Ovary (tissue), 9 donors: Measurements from ENCODE around the gene PYGB. TPM values are rescaled to one million over a fixed set of nuclear protein-coding genes. Genes with fewer than 3 reads are reported as not detected.

ENCODE experiments used
- DNase-seq, 5 donors: peaks; one replicate each; pipeline ENCODE4 v3.0.0-alpha.2; 2019 to 2020
- H3K27ac ChIP-seq, 2 donors: fragments of 200-600 bp; one replicate each; pipeline versions ENCODE4 v1.5.1 to v1.8.0; 2019 to 2022
- H3K27me3 ChIP-seq: fragments of 200-600 bp; one replicate; pipeline ENCODE4 v1.8.0; 2022
- H3K36me3 ChIP-seq: fragments of 200-600 bp; sonication (generic); one replicate; pipeline ENCODE4 v1.5.1; 2019
- H3K4me1 ChIP-seq: one replicate; pipeline ENCODE4 v1.8.1; 2013; ENCODE audit warnings: mild to moderate bottlenecking, moderate library complexity; ENCODE audit not compliant: insufficient read depth
- H3K4me3 ChIP-seq: fragments of 200-600 bp; sonication (generic); one replicate; pipeline ENCODE4 v1.5.1; 2017
- H3K9me3 ChIP-seq, 2 donors: fragments of 200-600 bp in 1 of 2; sonication (generic) in 1 of 2; one replicate each; pipeline versions ENCODE4 v1.5.1 to v1.8.1; 2013 to 2019; ENCODE audit warnings: mild to moderate bottlenecking in 1 of 2, moderate library complexity in 1 of 2
- CTCF ChIP-seq, 3 donors: fragments of 450-650 bp in 2 of 3; fragments of 200-600 bp in 1 of 3; IDR thresholded peaks; one replicate each; pipeline versions ENCODE4 v1.5.1 to v1.8.0; 2016 to 2022; ENCODE audit warnings: antibody characterized with exemption in 3 of 3, mild to moderate bottlenecking in 1 of 3
- EP300 ChIP-seq: sonication (generic); formaldehyde crosslinking; IDR thresholded peaks from one replicate; pipeline ENCODE4 v1.6.1; 2017; ENCODE audit warnings: antibody characterized with exemption
- POLR2A ChIP-seq: fragments of 450-650 bp; IDR thresholded peaks from one replicate; pipeline ENCODE4 v1.6.1; 2017; ENCODE audit warnings: antibody characterized with exemption, mild to moderate bottlenecking, moderate library complexity
- WGBS, 3 donors: extraction: QIAGEN DNeasy Blood & Tissue Kit in 1 of 3; methylation state at CpG; one replicate each; pipeline versions ENCODE4 v1.1.5 to v1.1.7; 2013 to 2017; 5-methylcytosine and 5-hydroxymethylcytosine counted together
- intact Hi-C, 4 donors: fragments of 100-400 bp; cut with DNase I; formaldehyde crosslinking; loops; one replicate each; pipeline versions ENCODE4 v1.11.0 to v1.15.1; 2022 to 2023
- polyA plus RNA-seq, 2 donors: library from polyadenylated mRNA; stranded (reverse); fragments of 200-250 nt in 1 of 2; fragments of 350-450 nt in 1 of 2; fragmentation: Illumina TruSeq in 1 of 2; extraction: RNeasy Lipid Tissue Mini Kit (QIAGEN cat#74804) in 1 of 2; gene quantifications; one replicate each; pipeline ENCODE4 v1.2.3, GENCODE V29; 2013 to 2014
- total RNA-seq, 7 donors: library from RNA; depleted of rRNA in 2 of 7; stranded (reverse); fragments of >200 nt in 2 of 7; fragmentation: NEBNext Ultra II Directional in 3 of 7; extraction: Animal tissue kit (Norgen Biotek cat#: 25700) in 3 of 7; gene quantifications; one replicate each; pipeline versions ENCODE4 v1.1.0 to v1.2.4, GENCODE V29; 2016 to 2023
- donor health status: DM: no; HTN: no; CAD: no; lungs with moderate emphysema.
- donor health status: DM: no; HTN: no; CAD: no.
- donor health status: Bipolar disorder and iron deficiency.
- donor health status: DM: yes; HTN: yes; CAD: no.
- donor health status: DM: no; HTN: no; CAD: no.
- donor health status: DM: yes; HTN: yes; CAD: no.

The PYGB gene
- total and polyA plus RNA-seq, 9 donors = 23.1 to 54.2 (median 38.3) TPM

DNA sequence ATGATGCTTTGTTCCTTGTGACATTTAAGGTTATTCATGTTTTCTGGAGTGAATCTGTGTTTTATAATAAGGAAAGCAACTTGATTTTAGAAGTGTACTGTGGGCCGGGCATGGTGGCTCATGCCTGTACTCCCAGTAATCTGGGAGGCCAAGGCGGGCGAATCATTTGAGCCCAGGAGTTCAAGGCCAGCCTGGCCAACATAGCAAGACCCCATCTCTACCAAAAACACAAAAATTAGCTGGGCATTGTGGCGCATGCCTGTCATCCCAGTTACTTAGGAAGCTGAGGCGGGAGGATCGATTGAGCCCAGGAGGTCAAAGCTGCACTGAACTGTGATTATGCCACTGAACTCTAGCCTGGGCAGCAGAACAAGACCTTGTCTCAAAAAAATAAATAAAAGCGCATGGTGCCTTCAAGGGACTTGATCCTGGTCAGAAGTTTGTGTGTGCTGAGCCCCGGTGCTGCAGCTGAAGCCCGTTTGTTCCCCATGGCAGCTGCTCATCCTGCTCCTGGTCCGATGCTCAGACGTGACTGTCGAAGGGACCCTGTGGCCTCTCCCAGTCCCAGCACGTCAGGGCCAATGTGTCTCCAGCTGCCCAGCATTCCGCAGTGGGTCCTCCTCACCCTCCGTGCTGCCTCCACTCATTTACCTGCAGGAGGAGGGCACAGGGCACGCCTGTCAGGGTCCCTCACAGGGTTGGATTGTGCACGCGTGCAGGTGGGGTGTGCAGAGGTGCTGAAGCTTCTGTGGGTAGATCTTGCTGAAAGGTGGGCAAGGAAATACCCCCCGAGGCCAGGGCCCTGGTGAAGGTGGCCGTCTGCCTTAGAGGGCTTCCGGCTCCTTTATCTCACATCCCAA lies 34.1 kb upstream of the PYGB start:
- Histone ChIP-seq H3K27me3 (no peaks in the 10 kb centered on the region), H3K4me3 (no peak overlapping the region), H3K36me3 (no peaks in the 10 kb centered on the region), H3K9me3 (no peaks in the 10 kb centered on the region), H3K27ac (no peak overlapping the region), H3K4me1 (peaks cover 2% of the 10 kb centered on the region)
- WGBS, 3 donors = 90 to 94% (median 94%) methylated on average over 21 of the region's 21 CpGs
- TF ChIP-seq POLR2A (no peak), CTCF (IDR thresholded peaks at IDR 0.05) (no peak)
- intact Hi-C loops = no loop called here
- DNase-seq = no peak

DNA sequence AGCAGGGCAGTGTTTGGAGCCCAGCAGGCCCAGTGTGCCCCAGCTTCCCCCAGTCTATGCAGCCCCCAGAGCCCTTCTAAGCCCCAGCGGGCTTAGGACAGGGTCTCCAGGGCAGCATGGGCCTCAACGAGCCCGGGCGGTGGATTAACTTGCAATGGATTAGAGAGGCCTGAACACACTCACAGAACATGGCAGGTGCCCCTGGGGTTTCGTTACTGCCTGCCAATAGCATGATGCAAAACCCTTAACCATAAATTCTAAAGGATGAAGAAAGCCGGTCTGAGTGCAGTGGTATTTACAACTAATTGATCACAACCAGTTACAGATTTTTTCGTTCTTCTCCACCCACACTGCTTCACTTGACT lies 33.5 kb upstream of the PYGB start:
- TF ChIP-seq CTCF (IDR thresholded peaks at IDR 0.05) (no peak), EP300 (no peak), POLR2A (no peak)
- no peaks in the 10 kb centered on the region for H3K9me3 ChIP-seq
- H3K4me1 ChIP-seq = peaks cover 2% of the 10 kb centered on the region
- no peak for DNase-seq
- no peaks in the 10 kb centered on the region for H3K27me3 ChIP-seq
- WGBS, 3 donors = 76 to 88% (median 85%) methylated on average over 7 of the region's 7 CpGs
- no peaks in the 10 kb centered on the region for H3K36me3 ChIP-seq
- intact Hi-C loops = no loop called here
- H3K27ac ChIP-seq = no peak overlapping the region
- no peak overlapping the region for H3K4me3 ChIP-seq

- Histone ChIP-seq H3K27me3 (no peaks in the 10 kb centered on the region), H3K36me3 (no peaks in the 10 kb centered on the region), H3K9me3 (no peaks in the 10 kb centered on the region), H3K4me3 (no peak overlapping the region), H3K4me1 (peaks cover 2% of the 10 kb centered on the region), H3K27ac (no peak overlapping the region)
- intact Hi-C loops = no loop called here
- no peak for TF ChIP-seq POLR2A
- no peak for TF ChIP-seq CTCF (IDR thresholded peaks at IDR 0.05)
- 87 to 91% (median 88%) methylated on average over 7 of the region's 7 CpGs for WGBS, 3 donors
- no peak for DNase-seq
Measured at GRCh38 chr20:25214819-25215218, 33.1 kb upstream of the PYGB start.

DNA sequence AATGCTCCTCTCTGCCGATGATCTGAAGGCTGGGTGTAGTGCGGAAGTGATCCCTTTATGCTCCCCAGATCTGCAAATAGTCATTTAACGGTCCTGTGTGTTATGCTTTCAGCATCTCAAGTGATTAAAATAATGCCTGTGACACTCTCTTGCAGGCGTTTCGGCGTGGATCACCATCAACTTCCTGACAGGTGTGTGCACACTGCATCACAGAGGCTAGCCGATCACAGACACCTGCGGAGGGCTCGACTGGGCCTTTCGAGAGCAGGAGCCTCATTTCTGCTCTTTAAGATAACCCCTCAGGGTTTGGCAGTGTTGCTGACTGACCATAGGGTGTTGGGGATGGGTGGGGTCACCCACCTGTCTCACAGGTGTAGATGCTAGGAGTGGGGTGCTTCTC lies 32.4 kb upstream of the PYGB start:
- no peaks in the 10 kb centered on the region for H3K9me3 ChIP-seq
- H3K4me3 ChIP-seq = no peak overlapping the region
- no peaks in the 10 kb centered on the region for H3K36me3 ChIP-seq
- peaks cover 2% of the 10 kb centered on the region for H3K4me1 ChIP-seq
- H3K27me3 ChIP-seq = no peaks in the 10 kb centered on the region
- TF ChIP-seq CTCF (IDR thresholded peaks at IDR 0.05) = no peak
- TF ChIP-seq EP300 = no peak
- TF ChIP-seq POLR2A = no peak
- intact Hi-C loops = no loop called here
- no peak for DNase-seq
- H3K27ac ChIP-seq = no peak overlapping the region
- WGBS, 3 donors = 85 to 93% (median 91%) methylated on average over 10 of the region's 10 CpGs
